Glomerular visceral epithelial cell (primary cell): ENCODE results near the gene COX5A.
"Not testable (repeated sequence)": the region's sequence is repeated elsewhere in the genome, so short reads cannot be mapped to it uniquely, and the experiment has no call there.

Source experiments
- DNase-seq: peaks from one replicate; pipeline ENCODE4 v3.0.0-alpha.2; 2016; ENCODE audit errors: extremely low spot score

Gene COX5A

DNA sequence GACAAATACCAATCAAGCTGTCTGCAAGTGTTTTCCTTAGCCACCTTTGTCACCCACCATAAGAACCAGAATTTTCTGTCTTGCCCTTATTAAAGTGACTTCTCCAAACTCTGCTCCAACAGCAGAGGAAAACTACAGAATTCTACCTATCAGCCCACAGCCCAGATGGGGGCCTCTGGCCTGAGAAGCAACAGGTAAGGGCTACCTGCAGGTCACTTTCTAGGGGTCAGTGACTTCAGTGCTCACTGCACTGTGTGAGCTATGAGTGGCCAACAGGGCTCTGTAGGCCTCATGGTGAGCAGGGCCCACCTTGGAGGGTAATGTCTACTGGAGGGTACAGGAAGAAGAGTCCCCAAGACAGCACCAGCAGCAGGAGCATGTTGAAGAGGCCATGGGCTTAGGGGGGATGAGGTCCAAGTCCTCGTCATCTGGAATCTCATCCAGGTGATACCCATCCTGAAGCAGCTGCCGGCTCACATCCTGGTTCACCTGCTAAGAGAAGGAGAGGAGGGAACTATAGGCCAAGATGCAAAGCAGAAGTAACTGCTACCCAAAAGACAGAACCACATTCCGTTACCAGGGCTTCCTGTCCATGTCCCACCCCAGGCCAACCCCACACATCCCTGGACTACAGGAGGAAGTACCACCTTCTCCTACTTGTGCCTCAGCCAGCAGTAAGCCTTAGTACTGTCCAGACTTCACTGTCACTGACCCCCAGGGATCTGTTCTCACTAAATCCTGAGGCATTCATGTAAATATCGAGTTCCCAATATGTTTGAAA, 35.4 kb downstream of the COX5A start:
- no peak for DNase-seq

DNA sequence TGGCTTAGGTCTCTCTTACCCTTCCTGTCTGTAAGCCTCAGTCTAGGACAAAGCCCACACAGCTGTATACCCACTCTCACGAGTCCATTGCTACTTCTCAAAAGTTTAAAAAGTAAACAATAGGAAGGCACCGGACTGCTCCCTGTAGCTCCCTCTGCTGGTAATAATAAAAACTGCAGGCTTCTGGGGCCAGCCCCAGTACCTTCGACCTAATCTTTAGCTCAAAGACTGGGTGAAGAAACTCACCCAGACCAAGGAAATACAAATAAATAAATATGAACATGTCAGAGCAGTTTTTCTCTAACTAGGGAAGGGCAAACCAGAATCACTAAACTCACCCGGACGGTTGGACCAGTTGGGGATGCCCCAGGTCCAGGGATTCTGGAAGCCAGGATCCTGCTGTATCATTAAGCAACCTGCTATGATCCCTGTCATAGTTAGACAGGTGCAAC, 36.2 kb downstream of the COX5A start:
- peak; percentile 69 for DNase-seq

DNA sequence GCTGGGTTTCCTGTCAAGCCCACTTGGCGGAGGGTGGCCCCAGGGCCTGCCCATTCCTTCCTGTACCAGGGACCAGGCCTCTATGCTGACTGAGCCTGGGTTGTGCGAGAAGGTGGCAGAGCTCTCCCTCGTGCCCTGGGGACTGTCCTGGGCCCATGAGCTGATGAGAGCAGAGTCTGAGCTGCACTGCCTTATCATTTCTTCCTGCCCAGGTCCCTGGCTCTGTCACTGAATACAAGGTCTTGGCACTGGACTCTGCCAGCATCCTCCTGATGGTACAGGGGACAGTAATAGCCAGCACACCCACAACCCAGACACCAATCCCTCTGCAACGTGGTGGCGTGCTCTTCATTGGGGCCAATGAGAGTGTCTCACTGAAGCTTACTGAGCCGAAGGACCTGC, 40.6 kb downstream of the COX5A start:
- no peak for DNase-seq

DNA sequence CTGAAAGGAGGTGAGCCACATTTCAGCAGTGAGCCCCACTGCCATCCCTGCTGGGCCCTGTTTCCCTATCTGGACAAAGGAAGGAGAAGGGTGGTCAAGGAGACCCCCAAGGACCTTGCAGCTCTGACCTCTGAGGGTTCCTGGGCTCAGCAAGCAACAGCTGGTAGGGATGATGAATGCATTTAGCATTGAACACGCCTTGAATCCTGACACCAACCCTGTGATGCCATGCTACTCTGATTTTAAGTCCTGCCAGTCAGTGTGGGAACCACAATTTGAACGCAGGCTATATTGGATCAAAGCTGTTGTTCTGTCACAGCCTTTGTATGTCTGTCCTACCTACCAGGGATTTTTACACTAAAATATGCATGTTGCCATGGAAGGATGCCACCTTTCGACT, 41.6 kb downstream of the COX5A start:
- no peak for DNase-seq

DNA sequence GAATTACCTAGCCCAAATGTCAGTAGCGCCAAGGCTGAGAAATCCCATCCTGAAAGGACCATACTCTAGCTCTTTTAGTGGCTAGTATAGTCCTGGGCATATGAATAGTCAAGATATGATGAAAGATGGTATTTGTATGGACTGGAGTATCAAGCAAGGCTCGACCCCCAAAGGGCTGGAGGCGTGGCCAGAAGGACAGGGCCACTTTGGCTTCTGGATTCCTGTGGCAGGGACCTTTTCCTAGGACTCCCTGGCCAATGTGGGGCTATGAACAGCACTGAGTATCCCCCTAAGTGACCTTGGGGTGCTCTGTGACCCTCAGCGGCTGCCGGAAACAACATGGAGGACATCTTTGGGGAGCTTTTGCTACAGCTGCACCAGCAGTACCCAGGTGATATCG, 42.0 kb downstream of the COX5A start:
- no peak for DNase-seq

DNA sequence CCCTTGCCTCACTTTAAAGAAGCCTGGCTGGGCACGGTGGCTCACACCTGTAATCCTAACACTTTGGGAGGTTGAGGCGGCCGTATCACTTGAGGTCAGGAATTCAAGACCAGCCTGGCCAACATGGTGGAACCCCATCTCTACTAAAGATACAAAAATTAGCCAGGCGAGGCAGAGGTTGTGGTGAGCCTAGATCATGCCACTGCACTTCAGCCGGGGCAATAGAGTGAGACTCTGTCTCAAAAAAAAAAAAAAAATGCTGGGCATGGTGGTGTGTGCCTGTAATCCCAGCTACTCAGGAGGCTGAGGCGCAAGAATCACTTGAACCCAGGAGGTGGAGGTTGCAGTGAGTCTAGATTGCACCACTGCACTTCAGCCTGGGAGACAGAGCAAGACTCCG, 43.5 kb downstream of the COX5A start:
- DNase-seq: not testable (repeated sequence)

DNA sequence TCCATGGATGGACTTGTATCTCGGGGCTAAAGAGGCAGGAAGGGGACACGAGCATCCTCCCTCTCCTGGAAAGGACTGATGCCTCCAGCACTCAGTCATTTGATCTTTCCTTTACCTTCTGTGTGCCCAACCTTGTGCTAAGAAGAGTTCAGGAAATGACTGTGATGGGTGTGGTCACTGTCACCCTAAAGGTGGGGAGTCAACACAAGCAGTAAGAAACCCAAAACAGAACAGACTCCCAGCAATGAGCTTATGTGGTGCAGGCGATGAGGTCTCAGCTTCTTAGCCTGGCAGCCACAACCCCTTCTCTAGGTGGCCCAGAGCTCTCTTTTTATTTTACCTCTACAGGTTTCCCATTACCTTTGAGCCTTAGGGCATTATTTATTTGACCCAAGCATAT, 44.2 kb downstream of the COX5A start:
- no peak for DNase-seq

DNA sequence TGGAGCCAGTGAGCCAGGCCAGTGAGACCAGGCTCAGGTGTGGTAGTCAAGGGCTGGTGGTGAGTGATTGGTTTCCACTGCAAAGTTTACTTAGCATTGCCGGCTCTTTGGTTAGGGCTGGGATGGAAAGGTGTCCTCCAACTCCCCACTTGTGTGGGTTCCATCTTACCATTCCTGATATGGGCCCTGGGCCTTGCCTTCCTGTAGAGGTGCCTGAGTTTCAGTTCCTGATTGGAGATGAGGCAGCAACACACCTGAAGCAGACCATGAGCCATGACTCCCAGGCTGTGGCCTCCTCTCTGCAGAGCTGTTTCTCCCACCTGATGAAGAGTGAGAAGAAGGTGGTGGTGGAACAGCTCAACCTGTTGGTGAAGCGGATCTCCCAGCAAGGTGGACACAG, 44.9 kb downstream of the COX5A start:
- DNase-seq: no peak

DNA sequence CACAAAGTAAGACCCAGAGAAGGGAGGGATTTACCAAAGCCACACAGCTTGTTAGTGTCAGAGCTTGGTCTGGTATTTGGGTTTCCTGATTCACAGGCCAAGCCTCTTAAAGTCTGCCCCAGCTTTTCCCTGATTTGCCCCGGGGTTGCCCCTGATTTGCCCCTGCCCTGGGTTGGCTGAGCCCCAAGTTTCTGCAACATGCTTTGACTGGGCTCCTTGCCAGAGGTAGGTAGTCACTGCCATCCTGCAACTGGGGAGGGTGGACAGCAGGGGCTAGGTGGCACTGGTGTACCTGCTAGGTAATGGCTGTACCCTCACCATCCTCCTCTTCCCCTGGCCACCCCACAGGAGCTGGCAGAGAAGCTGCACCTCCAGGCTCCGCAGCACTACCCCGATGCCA, 45.6 kb downstream of the COX5A start:
- DNase-seq: no peak

DNA sequence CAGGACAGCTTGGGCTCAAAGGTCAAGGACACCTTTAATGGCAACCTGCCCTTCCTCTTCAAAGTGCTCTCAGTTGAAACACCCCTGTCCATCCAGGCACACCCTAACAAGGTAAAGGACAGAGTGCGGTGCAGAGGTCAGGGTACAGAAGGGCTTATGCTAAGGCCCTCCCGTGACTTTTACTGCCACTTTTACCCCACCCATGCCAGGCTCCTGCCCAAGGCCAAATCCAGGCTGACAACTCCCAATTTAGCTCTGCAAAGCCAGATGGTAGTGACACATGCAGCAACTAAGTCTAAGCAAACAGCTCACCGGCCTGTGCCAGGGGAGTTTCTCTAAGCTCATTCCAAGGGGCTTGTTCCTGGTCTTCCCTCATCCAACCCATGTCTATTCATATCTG, 46.4 kb downstream of the COX5A start:
- DNase-seq: no peak

DNA sequence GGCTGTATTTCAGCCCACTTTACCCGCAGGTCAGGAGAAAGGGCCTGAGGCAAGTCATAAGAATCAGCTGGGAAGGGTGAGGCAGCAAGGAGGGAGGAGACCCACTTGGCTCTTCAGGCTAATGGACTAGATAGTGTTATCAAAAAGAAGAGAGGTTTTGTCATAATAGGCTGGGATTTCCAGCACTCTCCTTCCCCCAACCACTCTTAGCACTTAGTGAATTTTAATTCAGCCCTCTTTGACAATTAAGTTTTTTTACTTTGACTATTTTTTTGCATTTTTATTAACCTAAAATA, 47.3 kb downstream of the COX5A start:
- DNase-seq: no peak

DNA sequence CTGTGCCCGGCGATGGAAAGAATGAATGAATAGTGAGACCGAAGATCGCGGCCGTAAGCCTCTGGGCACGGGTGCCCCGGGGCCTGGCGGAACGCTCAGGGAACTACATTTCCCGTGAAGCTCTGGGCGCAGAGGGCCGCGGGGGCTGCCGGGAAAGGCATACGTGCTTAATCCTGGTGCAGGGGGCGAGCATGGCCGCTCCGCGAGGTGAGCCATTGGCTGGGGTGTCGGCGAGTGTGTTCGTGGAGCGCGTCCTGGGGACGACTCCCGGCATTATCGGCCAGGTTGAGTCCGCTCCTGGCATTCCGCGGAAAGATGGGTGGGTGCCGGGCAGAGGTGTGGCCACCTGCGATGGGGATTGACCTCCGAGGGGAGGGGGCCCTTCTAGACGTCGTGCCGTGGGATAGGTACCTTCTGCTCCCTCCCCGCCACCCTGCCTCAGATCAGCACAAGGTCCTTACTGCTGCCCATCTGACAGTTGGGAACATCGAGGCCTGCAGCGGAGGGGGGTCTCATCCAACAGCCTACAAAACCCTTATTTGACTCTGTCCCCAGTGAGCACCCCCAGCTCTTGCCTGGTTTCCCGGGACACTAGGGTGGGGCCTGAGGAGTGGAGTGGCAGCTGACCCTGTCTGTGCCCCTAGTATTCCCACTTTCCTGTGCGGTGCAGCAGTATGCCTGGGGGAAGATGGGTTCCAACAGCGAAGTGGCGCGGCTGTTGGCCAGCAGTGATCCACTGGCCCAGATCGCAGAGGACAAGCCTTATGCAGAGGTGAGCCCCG, 47.8 kb downstream of the COX5A start, which contains the start of gene MPI:
Gene MPI (plus strand): TSS at position 160 of the 782 bp plus-strand sequence. CDS start 32 bp downstream, at position 192.
- DNase-seq: peak; percentile 80

DNA sequence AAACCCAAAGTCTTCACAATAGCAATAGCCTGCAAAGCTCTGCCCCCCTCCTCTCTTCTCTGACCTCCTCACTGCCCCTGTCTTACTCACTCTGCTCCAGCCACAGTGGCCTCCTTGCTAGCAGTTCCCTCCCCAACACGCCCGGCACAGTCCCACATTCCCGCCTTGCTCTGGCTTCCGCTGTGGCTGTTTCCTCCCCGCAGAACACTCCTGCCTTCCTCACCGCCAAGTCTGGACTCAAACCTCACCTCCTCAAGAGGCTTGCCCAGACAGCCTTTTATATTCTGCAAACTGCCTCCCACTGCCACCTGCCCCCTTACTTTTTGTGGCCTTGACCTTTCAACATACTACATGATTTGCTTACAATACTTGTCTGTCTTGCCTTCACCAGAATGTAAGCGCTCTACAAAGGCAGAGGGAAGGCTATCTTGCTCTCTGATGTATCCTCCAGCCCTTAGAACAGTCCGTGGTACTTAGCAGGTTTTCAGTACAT, 48.4 kb downstream of the COX5A start:
- DNase-seq: no peak

DNA sequence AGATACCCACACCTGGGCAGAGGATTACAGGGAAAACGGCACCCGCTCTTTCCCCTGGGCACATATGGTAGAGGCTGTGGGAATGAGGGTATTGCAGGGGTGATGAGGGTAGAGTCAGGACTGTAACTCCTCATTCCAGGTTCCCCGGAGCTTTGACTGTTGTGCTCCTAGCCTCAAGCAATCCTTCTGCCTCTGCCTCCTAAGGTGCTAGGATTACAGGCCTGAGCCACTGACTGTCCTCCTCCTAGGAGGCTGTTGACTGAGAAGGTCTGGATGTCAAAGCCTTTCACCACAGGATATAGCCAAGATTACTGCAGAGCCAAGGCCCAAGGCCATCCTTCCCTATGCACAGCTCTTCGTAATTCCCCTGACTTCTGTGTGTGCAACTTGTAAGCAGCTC, 49.2 kb downstream of the COX5A start:
- no peak for DNase-seq

DNA sequence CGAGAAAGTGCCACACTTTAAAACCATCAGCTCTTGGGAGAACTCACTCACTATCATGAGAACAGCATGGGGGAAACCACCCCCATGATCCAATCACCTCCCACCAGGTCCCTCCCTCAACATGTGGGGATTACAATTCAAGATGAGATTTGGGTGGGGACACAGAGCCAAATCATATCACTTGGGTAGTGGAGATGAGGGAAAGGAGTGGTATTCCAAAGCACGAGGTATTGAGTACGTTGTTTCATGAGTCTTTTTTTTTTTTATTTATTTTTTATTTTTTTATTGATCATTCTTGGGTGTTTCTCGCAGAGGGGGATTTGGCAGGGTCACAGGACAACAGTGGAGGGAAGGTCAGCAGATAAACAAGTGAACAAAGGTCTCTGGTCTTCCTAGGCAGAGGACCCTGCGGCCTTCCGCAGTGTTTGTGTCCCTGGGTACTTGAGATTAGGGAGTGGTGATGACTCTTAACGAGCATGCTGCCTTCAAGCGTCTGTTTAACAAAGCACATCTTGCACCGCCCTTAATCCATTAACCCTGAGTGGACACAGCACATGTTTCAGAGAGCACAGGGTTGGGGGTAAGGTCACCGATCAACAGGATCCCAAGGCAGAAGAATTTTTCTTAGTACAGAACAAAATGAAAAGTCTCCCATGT, 50.2 kb downstream of the COX5A start:
- DNase-seq: not testable (repeated sequence)

DNA sequence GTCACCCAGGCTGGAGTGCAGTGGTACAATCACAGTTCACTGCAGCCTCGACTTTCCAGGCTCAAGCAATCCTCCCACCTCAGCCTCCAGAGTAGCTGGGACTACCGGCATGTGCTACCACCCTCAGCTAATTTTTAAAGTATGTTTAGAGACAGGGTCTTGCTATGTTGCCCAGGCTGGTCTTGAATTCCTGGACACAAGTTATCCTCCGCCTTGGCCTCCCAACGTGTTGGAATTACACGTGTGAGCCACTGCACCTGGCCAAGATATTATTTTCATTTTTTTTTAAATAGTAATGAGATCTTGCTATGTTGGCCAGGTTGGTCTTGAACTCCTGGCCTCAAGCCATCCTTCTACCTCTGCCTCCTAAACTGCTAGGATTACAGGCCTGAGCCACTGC, 52.4 kb downstream of the COX5A start:
- DNase-seq: no peak

DNA sequence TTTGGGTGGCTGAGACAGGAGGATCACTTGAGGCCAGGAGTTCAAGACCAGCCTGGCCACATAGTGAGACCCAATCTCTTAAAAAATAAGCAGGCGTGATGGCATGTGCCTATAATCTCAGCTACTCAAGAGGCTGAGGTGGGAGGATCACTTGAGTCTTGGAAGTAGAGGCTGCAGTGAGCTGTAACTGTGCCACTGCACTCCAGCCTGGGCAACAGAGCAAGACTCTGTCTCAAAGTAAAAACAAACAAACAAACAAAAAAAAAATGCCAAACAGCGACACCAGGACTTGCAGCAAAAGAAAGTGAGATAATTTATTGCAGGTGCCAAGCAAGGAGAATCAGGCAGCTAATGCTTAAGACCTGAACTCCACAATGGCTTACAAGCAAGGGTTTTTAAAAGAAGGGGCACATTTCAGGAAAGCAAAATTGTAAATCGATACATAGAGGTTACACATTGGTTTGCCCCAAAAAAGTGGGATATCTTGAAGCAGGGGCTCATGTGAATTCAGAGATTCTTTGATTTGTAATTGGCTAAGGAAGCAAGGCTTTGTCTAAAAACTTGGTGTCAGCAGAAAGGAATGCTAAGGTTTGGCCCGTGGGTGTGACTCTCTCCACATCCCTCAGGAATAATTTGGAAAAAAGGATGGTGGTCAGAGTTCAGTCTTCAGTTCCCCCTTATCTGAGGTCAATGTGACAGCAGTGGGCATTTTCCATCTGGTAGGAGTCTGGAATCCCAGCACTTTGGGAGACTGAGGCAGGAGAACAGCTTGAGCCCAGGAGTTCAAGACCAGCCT, 53.2 kb downstream of the COX5A start:
- no peak for DNase-seq

DNA sequence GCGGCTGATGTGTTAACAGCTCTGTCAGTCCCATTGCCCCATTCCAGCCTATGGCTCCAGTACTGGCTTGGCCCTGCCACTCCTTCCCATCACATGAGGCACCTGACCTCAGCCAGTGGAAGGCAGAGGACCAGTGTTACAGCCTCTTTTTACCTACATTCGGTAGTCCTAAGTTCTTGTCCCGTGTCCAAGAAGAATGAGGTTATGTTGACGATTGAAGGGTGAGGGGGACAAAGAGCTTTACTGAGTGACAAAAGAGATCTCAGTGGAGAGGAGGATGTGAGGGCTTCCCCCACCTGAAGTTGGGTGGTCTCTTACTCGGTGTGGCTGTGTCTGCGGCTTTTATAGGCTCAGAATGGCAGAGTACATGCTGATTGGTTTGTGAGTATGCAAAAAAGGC, 55.3 kb downstream of the COX5A start:
- no peak for DNase-seq

DNA sequence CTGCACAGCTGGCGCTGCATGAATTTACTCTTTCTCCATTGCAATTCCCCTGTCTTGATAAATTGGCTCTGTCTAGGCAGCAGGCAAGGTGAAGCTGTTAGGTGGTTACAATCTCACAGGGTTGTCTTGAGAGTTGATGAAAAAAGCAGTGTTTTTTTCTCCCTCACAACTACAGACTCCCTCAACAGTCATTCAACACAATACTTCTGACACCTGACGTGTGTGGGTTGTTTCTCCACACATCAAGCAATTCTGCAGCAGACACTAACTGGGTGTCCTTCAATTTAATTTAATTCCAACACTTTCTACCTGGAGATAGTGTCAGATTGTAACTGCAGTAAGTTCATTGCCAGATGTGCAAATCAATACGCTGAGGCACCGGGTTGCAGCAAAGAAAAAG, 59.6 kb downstream of the COX5A start:
- no peak for DNase-seq

DNA sequence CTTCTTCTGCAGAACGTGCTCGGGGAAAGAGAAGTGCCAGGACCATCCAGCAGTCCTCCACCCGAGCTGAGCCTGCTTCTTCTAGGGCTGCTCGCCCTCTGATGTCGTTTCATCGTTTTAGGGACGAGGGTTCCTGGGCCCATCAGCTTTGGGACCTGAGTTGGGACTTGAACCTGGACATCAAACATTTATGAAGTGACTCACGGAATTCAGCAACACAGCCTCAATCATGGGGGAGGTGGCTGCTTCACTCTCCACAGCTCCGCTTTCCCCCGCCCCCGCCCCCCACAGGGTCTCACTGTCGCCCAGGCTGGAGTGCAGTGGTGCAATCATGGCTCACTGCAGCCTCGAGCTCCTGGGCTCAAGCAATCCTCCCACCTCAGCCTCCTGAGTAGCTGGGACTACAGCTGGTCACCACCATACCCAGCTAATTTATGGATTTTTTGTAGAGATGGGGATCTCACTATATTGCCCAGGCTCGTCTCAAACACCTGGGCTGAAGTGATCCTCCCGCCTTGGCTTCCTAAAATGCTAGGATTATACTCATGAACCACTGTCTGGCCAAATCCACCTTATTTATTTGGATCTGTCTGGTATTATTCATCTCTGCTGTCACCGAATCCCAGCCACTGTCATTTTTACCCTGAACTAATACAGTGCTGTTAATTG, 64.0 kb downstream of the COX5A start:
- DNase-seq: no peak

DNA sequence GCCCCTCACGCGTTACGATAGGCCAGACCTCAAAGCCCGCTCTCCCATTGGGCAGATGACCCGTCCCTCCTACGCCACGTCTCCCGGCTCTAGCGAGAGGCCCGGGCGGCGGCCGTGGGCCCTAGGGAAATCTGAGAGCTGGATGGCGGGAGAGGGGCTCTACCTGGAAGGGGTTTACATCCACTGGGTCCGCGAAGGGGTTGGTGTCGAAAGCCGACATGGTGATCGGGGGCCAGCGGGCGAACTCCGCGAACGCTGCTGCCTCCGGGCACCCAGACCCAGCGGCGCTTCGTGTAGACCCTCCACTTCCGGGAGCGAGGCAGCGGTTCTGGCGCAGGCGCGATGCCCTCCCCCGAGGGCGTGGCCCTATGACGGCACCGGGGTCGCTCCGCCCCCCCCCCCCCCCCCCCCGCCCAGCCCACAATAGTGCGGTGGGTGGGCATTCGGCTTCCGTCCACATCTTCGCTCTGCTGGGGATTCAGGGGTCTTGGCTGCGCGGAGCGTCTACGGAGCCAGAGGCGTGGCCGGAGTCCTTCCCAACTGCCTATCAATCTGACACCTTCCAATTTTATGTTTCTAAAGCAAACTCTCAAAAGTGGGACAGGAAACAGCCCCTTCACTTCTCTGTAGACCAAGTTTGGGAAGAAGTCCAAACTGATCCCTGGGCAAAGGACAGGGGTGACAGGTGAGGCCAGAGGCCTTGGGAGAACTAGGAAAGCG, 64.7 kb downstream of the COX5A start, which contains the start of gene SCAMP2:
Gene SCAMP2 (minus strand): TSS at position 330 of the 720 bp plus-strand sequence. CDS start 110 bp downstream, at position 220.
- DNase-seq: peak; percentile 91
